OCI-LY1 (cell line): Measurements from ENCODE around the gene ZNF469.
A peak's percentile ranks its signal among the peaks of the same experiment; 100 is the strongest.

Experiments used
- H2AFZ ChIP-seq: fragments of 200-600 bp; sonication (generic), shearing (Covaris generic); 2 replicates; pipeline ENCODE4 v1.6.0; 2014; ENCODE audit warnings: antibody characterized with exemption, mild to moderate bottlenecking, low read length
- H3F3A ChIP-seq: fragments of 200-600 bp; sonication (generic), shearing (Covaris generic); 2 replicates; pipeline ENCODE4 v1.6.0; 2014; ENCODE audit warnings: mild to moderate bottlenecking, antibody characterized with exemption, low read length, moderate library complexity; ENCODE audit not compliant: insufficient read depth
- H3K27ac ChIP-seq: fragments of 200-600 bp; sonication (generic); 2 replicates; pipeline ENCODE4 v1.5.1; 2014; ENCODE audit warnings: low read length, mixed run types, mild to moderate bottlenecking, low read depth; ENCODE audit not compliant: poor library complexity, severe bottlenecking
- H3K27me3 ChIP-seq: fragments of 200-600 bp; sonication (generic); 2 replicates; pipeline ENCODE4 v1.6.0; 2014; ENCODE audit warnings: antibody characterized with exemption, mild to moderate bottlenecking, low read length, moderate library complexity; ENCODE audit not compliant: insufficient read depth
- H3K36me3 ChIP-seq: fragments of 200-600 bp; sonication (generic); 2 replicates; pipeline ENCODE4 v1.6.1; 2014; ENCODE audit warnings: mild to moderate bottlenecking, antibody characterized with exemption, low read length, moderate library complexity, mixed read lengths; ENCODE audit not compliant: insufficient read depth
- H3K4me1 ChIP-seq: fragments of 200-600 bp; sonication (generic); 2 replicates; pipeline ENCODE4 v1.5.1; 2014; ENCODE audit warnings: mild to moderate bottlenecking, low read length, moderate library complexity; ENCODE audit not compliant: insufficient read depth, severe bottlenecking
- H3K4me2 ChIP-seq: fragments of 200-600 bp; sonication (generic), shearing (Covaris generic); 2 replicates; pipeline ENCODE4 v1.6.1; 2014; ENCODE audit warnings: low read length
- H3K4me3 ChIP-seq: fragments of 200-600 bp; sonication (generic); 2 replicates; pipeline ENCODE4 v1.5.1; 2014; ENCODE audit warnings: low read length, low read depth, mild to moderate bottlenecking, mixed read lengths; ENCODE audit not compliant: poor library complexity, severe bottlenecking
- H3K79me2 ChIP-seq: fragments of 200-600 bp; shearing (Covaris generic); 2 replicates; pipeline ENCODE4 v1.6.1; 2016; ENCODE audit warnings: mixed run types, low read length, mixed read lengths; ENCODE audit not compliant: insufficient read depth
- H3K9ac ChIP-seq: fragments of 200-600 bp; sonication (generic), shearing (Covaris generic); 2 replicates; pipeline ENCODE4 v1.6.1; 2014; ENCODE audit warnings: mild to moderate bottlenecking, low read length, mixed read lengths
- H3K9me2 ChIP-seq: fragments of 200-600 bp; sonication (generic), shearing (Covaris generic); 2 replicates; pipeline ENCODE4 v1.6.1; 2014; ENCODE audit warnings: low read depth, mild to moderate bottlenecking, low read length, mixed read lengths
- H3K9me3 ChIP-seq: fragments of 200-600 bp; shearing (Covaris generic); 2 replicates; pipeline ENCODE4 v1.6.1; 2014; ENCODE audit warnings: low read length, mixed read lengths
- H4K20me1 ChIP-seq: fragments of 200-600 bp; sonication (generic), shearing (Covaris generic); 2 replicates; pipeline ENCODE4 v1.6.0; 2016; ENCODE audit warnings: mild to moderate bottlenecking, low read length; ENCODE audit not compliant: insufficient read depth
- CTCF ChIP-seq: fragments of 200-600 bp; sonication (generic), shearing (Covaris generic); IDR thresholded peaks from 2 replicates; pipeline ENCODE4 v1.5.1; 2017; ENCODE audit warnings: mild to moderate bottlenecking, antibody characterized with exemption, low read length, moderate library complexity, mixed read lengths
- EZH2 ChIP-seq: fragments of 200-600 bp; sonication (generic), shearing (Covaris generic); IDR thresholded peaks from 2 replicates; pipeline ENCODE4 v1.8.0; 2017; ENCODE audit warnings: borderline replicate concordance, mixed run types, mild to moderate bottlenecking, antibody characterized with exemption, low read length, moderate library complexity, mixed read lengths

Gene ZNF469

GRCh38 chr16:88363239-88363891 lies 19.4 kb upstream of the ZNF469 start:
- Histone ChIP-seq H3K27me3 (0 out of 2 replicates have a peak, but pooled peaks cover 5% of the 10 kb centered on the region), H3K9ac (peak overlapping the region; percentile 1; the same call in 1 of the 2 replicates), H3K4me2 (peak overlapping the region; percentile 31)

GRCh38 chr16:88365244-88365865 lies 17.4 kb upstream of the ZNF469 start:
- Histone ChIP-seq H3K79me2 (no peaks in the 10 kb centered on the region), H3K9me2 (no peaks in the 10 kb centered on the region), H4K20me1 (no peaks in the 10 kb centered on the region), H3K4me2 (no peak overlapping the region), H3F3A (no peaks in the 10 kb centered on the region), H3K36me3 (no peaks in the 10 kb centered on the region; the same call in 1 of the 2 replicates), H3K27ac (no peak overlapping the region), H3K9me3 (peaks cover 6% of the 10 kb centered on the region), H3K9ac (no peak overlapping the region), H3K27me3 (no peaks in the 10 kb centered on the region), H2AFZ (no peak overlapping the region), H3K4me3 (no peak overlapping the region), H3K4me1 (peaks cover 19% of the 10 kb centered on the region)
- TF ChIP-seq CTCF (no peak), EZH2 (no peak)

More at GRCh38 chr16:88363239-88363891, 19.4 kb upstream of the ZNF469 start:
- peaks cover 6% of the 10 kb centered on the region for H3K9me3 ChIP-seq
- H4K20me1 ChIP-seq, result no peaks in the 10 kb centered on the region
- peak overlapping the region; percentile 70 for H3K27ac ChIP-seq
- H3F3A ChIP-seq, result no peaks in the 10 kb centered on the region
- H3K79me2 ChIP-seq, result no peaks in the 10 kb centered on the region
- no peaks in the 10 kb centered on the region; the same call in 1 of the 2 replicates for H3K36me3 ChIP-seq
- TF ChIP-seq EZH2, result no peak
- no peak for TF ChIP-seq CTCF
- no peak overlapping the region for H2AFZ ChIP-seq
- no peaks in the 10 kb centered on the region for H3K9me2 ChIP-seq
- H3K4me1 ChIP-seq, result peaks cover 19% of the 10 kb centered on the region
- H3K4me3 ChIP-seq, result peak overlapping the region; percentile 1

GRCh38 chr16:88366032-88366703 lies 16.6 kb upstream of the ZNF469 start:
- H4K20me1 ChIP-seq, result no peaks in the 10 kb centered on the region
- H3K4me2 ChIP-seq, result no peak overlapping the region
- TF ChIP-seq EZH2 (no peak), CTCF (no peak)
- H3K4me3 ChIP-seq, result no peak overlapping the region
- no peaks in the 10 kb centered on the region; the same call in 1 of the 2 replicates for H3K36me3 ChIP-seq
- no peaks in the 10 kb centered on the region for H3F3A ChIP-seq
- no peak overlapping the region for H3K27ac ChIP-seq
- H3K4me1 ChIP-seq, result peaks cover 19% of the 10 kb centered on the region
- H3K27me3 ChIP-seq, result no peaks in the 10 kb centered on the region
- H3K79me2 ChIP-seq, result no peaks in the 10 kb centered on the region
- no peaks in the 10 kb centered on the region for H3K9me2 ChIP-seq
- no peak overlapping the region for H3K9ac ChIP-seq
- no peak overlapping the region for H2AFZ ChIP-seq
- H3K9me3 ChIP-seq, result peaks cover 6% of the 10 kb centered on the region
